H1 (cell line): ENCODE results near the gene SLC2A5. TPM values are rescaled to one million over a fixed set of nuclear protein-coding genes. Genes with fewer than 3 reads are reported as not detected.

Experiments used
- POLR2A ChIP-seq, 2 experiments: IDR thresholded peaks; 1 replicate in 1 of 2; 2 replicates in 1 of 2; pipeline ENCODE4 v1.6.1; 2011; ENCODE audit warnings: low read depth in 2 of 2, low read length in 2 of 2, mild to moderate bottlenecking in 2 of 2; ENCODE audit errors: control extremely low read depth in 1 of 2
- SP1 ChIP-seq: IDR thresholded peaks from 2 replicates; pipeline ENCODE4 v1.6.1; 2011; ENCODE audit warnings: low read depth, low read length
- polyA plus RNA-seq, 7 experiments: library from polyadenylated mRNA; depleted of rRNA in 3 of 7; stranded (reverse) in 5 of 7; unstranded in 2 of 7; fragments of >200 nt in 5 of 7; fragments of 200-250 nt in 2 of 7; gene quantifications; 1 replicate in 5 of 7; 2 replicates in 1 of 7; 4 replicates in 1 of 7; pipeline versions ENCODE4 v1.2.1 to v1.2.3, GENCODE V29; 2011 to 2013; ENCODE audit warnings: missing spikeins in 2 of 7, mixed read lengths in 2 of 7
- total RNA-seq: library from RNA; stranded (reverse); fragmentation: NEBNext Ultra II Directional; extraction: Animal tissue kit (Norgen Biotek cat#: 25700); gene quantifications from 2 replicates; pipeline ENCODE4 v1.2.1, GENCODE V29; 2021
- TF ChIP-seq, protein P1 (sequence below), 3 experiments: IDR thresholded peaks; 1 replicate in 2 of 3; 2 replicates in 1 of 3; pipeline versions ENCODE4 v1.5.1 to v1.6.1; 2011; ENCODE audit warnings: low read length in 3 of 3, mild to moderate bottlenecking in 3 of 3, inconsistent platforms in 2 of 3, low read depth in 1 of 3, moderate library complexity in 1 of 3; ENCODE audit not compliant: insufficient read depth in 1 of 3; ENCODE audit errors: control extremely low read depth in 1 of 3

SLC2A5 gene
- total and polyA plus RNA-seq, 2 of the 8 experiments (the other 6 are each of a cell fraction or from before 2014, with no cell fraction given) = 0.12 TPM; not detected in 1

DNA sequence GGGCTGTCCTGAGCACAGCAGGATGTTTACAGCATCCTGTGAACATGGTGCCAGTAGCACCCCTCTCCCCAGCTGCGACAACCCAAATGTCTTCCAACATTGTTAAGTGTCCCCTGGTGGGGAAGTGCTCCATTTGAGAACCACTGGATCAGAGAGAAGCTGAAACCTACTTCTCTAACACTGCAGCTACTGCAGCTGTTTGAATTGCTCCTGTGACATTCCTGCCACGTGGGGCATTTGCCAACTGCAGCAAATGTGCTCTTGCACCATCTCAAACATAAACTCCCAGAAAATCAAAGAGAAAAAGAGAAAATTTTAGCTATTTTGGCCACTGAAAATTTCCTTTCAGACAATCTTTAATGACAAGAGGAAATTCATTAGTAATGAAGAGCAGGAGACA is 11.0 kb downstream of the SLC2A5 start (continued):
- TF ChIP-seq, protein P1, sequence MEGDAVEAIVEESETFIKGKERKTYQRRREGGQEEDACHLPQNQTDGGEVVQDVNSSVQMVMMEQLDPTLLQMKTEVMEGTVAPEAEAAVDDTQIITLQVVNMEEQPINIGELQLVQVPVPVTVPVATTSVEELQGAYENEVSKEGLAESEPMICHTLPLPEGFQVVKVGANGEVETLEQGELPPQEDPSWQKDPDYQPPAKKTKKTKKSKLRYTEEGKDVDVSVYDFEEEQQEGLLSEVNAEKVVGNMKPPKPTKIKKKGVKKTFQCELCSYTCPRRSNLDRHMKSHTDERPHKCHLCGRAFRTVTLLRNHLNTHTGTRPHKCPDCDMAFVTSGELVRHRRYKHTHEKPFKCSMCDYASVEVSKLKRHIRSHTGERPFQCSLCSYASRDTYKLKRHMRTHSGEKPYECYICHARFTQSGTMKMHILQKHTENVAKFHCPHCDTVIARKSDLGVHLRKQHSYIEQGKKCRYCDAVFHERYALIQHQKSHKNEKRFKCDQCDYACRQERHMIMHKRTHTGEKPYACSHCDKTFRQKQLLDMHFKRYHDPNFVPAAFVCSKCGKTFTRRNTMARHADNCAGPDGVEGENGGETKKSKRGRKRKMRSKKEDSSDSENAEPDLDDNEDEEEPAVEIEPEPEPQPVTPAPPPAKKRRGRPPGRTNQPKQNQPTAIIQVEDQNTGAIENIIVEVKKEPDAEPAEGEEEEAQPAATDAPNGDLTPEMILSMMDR (IDR thresholded peaks at IDR 0.05; ENCODE audit: control extremely low read depth in 1 of 3, insufficient read depth in 1 of 3, low read depth in 1 of 3, low read length in 3 of 3) = peak in 1 of 3 experiments; percentile 10; a peak in 1 of 4 replicates
- TF ChIP-seq POLR2A (IDR thresholded peaks at IDR 0.05; ENCODE audit: control extremely low read depth in 1 of 2, low read depth in 2 of 2, low read length in 2 of 2) = no peak
- TF ChIP-seq SP1 = no peak
- TF ChIP-seq, all 59 proteins: peak for 2
